GM19099 (cell line): ENCODE results near the gene KLRK1.
"Not testable (repeated sequence)": the region's sequence is repeated elsewhere in the genome, so short reads cannot be mapped to it uniquely, and the experiment has no call there.

Experiments
- POLR2A ChIP-seq: IDR thresholded peaks from 3 replicates; pipeline ENCODE4 v1.6.1; 2011; ENCODE audit warnings: low read depth; ENCODE audit not compliant: insufficient read length; ENCODE audit errors: extremely low read depth

The KLRK1 gene

GRCh38 chr12:10389904-10390303, at the start of gene KLRK1:
Gene KLRK1, minus strand, starts transcription at chr12:10390041. Its CDS starts 1,231 bp downstream, at chr12:10388810.
- TF ChIP-seq POLR2A = no peak

GRCh38 chr12:10435816-10436215, 46.0 kb upstream of the KLRK1 start, which contains the start of gene KLRC2:
Gene KLRC2, minus strand, starts transcription at chr12:10436010. Its CDS starts 24 bp downstream, at chr12:10435986.
- TF ChIP-seq POLR2A = not testable (repeated sequence)

- TF ChIP-seq POLR2A = not testable (repeated sequence)
Observed at GRCh38 chr12:10420334-10420733, 30.5 kb upstream of the KLRK1 start, which contains the start of gene KLRC3. Gene KLRC3, minus strand, starts transcription at chr12:10420595. Its CDS starts 45 bp downstream, at chr12:10420550.

DNA sequence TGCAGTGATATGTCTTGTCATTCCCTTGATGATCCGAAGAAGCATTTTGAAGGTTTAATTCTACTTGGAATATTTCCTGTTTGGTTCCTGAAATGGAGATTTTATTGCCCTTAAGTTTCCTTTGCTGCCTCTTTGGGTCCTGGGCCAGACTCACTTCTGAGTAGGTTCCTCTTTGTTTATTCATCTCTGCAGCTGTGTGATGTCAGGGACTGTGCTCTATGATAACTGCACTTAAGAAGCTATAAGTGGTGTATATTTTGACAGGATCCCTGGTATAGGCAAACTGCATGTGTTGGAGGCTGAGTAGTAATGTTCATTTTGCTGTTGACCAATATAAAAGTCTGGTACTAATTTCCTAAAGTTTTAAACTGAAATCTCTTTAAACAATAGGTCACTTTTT, 19.6 kb upstream of the KLRK1 start, which contains the start of gene KLRC4:
Gene KLRC4, minus strand, starts transcription at position 366 of the 400 bp plus-strand sequence. Its CDS starts 182 bp downstream, at position 184.
- no peak for TF ChIP-seq POLR2A

DNA sequence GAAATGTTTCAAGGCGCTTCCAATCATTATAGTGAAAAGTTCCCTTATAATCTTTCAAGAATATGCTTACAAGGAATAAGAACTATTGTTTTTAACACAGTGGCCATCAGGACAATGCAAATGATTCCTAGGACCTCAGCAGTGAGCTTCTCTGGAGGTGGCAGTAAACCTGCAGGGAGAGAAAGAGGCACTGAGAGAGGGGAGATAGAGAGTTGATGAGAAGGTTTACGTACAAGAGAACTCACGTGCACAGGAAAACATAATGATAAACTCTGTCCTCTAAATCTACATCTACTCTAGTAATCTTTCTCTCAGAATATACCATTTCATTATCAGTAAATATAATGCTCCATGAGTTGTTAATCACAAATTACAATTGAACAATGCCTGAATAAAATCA, 19.0 kb upstream of the KLRK1 start:
- no peak for TF ChIP-seq POLR2A

DNA sequence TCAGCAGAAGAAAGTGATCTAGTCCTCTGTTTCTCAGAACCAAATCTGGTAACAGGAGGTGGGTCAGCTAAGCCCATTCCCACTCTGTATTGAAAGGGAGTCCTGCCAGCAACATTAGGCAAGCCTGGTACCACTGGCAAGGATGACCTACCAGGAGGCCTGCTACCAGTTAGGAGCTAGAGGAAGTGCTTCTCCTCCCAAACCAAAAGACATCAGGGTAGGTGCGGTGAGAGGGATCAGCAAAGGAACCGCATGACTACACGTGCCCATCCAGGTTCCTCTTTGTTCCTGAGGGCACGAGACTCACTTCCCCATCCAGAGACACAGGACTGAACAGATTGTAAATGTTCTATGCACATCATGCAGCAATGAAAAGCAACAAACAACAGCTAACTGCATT, 16.9 kb upstream of the KLRK1 start:
- no peak for TF ChIP-seq POLR2A

DNA sequence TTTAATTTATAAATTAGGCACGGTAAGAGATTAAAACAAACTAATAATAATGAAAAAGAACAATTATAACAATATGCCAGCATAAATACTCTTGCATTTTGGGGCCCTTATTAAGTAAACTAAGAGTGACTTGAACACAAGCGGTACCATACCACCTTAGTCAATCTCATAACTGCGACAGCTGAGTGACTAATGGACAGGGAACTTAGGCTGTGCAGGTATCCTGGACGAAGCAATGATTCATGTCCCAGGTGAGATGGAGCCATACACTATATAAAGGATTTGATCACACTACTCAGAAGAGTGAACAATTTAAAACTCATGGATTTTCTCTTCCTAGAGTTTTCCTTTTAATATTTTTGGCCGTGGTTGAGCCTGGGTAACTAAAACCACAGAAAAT, 15.5 kb upstream of the KLRK1 start:
- no peak for TF ChIP-seq POLR2A

GRCh38 chr12:10404798-10405197, 15.0 kb upstream of the KLRK1 start:
- TF ChIP-seq POLR2A = no peak

DNA sequence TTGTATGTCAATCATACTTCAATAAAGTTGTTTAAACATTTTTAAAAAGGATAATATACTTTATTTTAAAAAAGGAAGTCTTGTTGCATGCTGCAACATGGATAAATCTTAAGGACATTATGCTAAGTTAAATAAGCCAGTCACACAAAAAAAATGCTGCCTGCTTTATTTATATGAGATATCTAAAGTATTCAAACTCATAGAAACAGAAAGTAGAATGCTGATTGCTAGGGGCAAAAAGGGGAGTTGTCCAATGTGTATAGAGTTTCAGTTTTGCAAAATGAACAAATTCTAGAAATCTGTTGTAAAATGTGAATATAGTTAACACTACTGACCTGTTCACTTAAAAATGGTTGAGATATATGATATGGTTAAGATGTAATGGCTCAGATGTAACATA, 11.0 kb upstream of the KLRK1 start:
- no peak for TF ChIP-seq POLR2A

DNA sequence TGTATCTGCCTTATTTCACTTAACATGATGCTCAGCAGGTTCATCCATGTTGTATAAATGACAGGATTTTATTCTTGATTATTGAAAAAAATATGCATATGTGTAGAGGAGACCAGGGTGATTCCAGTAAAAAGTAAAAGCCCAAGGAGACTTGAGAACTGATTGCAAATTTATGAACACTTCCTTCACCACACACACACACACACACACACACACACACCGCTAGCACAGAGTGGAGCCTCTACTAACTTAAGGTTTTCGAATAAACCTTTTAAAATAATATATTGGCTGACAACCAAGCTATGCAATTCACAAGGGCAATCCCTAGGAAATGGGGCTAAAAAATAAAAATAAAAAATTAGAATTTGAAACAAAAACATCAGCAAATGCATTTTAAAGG, 8.3 kb upstream of the KLRK1 start:
- TF ChIP-seq POLR2A = no peak

DNA sequence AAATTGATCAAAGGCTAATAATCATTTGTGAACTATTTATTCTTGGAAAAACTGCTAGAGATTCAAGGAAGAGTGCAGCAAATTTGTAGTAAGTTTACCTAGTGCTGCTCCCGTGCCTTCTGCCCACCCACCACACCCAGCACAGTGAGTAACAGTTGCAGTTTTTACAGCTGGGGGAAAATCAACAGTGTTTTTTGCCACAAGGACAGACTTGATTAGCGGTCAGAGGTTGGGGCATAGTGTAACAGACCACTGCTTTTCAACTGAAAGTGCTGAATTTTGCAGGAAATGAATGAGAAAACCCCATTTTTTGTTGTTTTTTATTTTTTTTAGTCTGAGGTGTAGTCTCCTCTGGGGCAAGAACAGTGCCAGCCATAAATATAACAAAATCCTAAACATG, 7.5 kb upstream of the KLRK1 start:
- no peak for TF ChIP-seq POLR2A

- no peak for TF ChIP-seq POLR2A
Observed at GRCh38 chr12:10395390-10395998, 5.7 kb upstream of the KLRK1 start.

GRCh38 chr12:10393291-10393690, 3.5 kb upstream of the KLRK1 start:
- no peak for TF ChIP-seq POLR2A

DNA sequence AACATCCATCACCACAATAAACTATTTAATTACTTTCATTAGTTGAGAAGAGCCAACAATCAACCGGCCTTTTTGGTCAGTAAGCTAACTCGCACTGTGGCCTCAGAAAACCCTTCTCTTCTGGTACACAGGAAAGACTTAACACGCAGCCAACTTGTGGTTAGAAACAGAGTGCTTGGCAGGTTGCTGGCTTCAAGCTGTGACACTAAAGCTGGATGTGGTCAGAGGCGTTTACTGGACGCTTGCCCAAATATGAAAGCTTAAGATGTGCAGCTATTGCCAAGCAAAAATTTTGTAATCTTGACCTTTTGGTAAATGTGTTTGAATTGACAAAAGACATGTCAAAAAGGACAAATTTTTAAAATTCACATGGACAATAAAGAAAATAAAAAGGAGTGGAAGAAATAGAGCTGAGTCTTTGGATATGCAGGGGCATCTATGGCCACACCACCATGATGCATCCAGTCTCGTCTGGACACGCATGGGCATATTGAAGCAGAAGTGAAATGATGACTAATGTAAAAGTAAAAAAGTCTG, 2.6 kb upstream of the KLRK1 start:
- no peak for TF ChIP-seq POLR2A

- no peak for TF ChIP-seq POLR2A
Observed at GRCh38 chr12:10388624-10389413, 1.0 kb downstream of the KLRK1 start.

DNA sequence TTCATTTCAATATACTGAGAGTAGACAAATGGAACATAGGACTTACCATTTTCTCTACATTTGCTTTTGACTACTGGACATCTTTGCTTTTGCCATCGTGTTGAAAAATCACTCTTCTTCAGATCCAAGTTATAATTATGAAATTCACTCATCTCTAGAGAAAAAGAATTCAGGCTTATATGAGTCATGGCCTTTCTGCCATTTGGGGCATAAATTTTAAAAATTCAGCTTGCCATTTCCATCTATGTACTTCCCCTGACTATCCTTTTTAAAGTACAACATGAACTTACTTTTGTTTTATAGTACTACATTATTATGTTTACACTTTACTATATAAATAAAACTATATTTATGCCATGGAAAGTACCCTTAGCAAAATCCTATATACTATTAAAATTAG, 3.0 kb downstream of the KLRK1 start:
- TF ChIP-seq POLR2A = no peak

DNA sequence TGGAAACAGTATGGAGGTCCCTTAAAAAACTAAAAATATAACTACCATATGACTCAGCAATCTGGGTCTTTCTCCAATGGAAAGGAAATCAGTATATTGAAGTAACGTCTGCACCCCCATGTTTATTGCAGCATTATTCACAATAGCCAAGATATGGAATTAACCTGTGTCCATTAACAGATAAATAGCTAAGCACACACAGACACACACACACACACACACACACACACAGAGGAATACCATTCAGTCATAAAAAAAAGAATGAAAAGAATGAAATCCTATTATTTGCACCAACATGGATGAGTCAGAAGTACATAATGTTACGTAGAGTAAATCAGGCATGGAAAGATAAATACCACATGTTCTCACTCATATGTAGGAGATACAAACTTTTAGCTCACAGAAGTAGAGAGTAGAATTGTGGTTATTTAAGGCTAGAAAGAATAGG, 4.7 kb downstream of the KLRK1 start:
- TF ChIP-seq POLR2A = no peak

- TF ChIP-seq POLR2A = no peak
Observed at GRCh38 chr12:10384191-10384590, 5.7 kb downstream of the KLRK1 start.
